ENCODE measurements around the gene KRTAP10-1. TPM values are rescaled to one million over a fixed set of nuclear protein-coding genes. Genes with fewer than 3 reads are reported as not detected.

Gene KRTAP10-1
- total and polyA plus RNA-seq, 9 donors = not detected

- Histone ChIP-seq H3K36me3 (ENCODE audit: control insufficient read depth, insufficient read depth, low read length) (no peaks in the 10 kb centered on the region), H3K27me3 (ENCODE audit: control insufficient read depth, insufficient read depth, low read length) (peaks cover 2% of the 10 kb centered on the region), H3K27ac (ENCODE audit: low read length) (no peak overlapping the region), H3K4me3 (ENCODE audit: low read length) (no peak overlapping the region), H3K9me3 (replicated peaks; ENCODE audit: control insufficient read depth, low read depth, low read length) (peaks cover 1% of the 10 kb centered on the region), H3K4me1 (ENCODE audit: control insufficient read depth, insufficient read depth, low read length) (peaks cover 10% of the 10 kb centered on the region)
- no peak for DNase-seq
- 92% methylated on average over 6 of the region's 17 CpGs for WGBS (ENCODE audit: insufficient coverage)
Observed at GRCh38 chr21:44529011-44529421, 11.0 kb downstream of the KRTAP10-1 start.

DNA sequence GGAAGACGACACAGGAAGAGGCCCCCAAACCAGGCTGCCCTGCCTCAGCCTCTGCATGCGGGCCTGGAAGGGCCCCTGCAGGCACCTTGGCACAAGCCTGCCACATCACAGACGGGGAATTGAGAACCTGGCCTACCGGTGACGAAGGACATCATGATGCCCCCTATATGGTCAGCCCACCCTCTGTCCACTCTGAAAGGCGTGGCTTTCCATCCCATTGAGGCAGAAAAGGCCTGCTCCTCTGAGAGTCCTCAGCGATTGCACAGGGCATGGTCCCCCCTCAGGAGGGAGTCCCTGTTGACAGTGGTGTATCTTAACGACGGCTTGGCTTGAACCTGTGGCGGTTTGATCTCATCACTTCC is 11.4 kb downstream of the KRTAP10-1 start:
- peaks cover 2% of the 10 kb centered on the region for H3K27me3 ChIP-seq (ENCODE audit: control insufficient read depth, insufficient read depth, low read length)
- no peak overlapping the region for H3K4me3 ChIP-seq (ENCODE audit: low read length)
- H3K9me3 ChIP-seq (replicated peaks; ENCODE audit: control insufficient read depth, low read depth, low read length) = peaks cover 4% of the 10 kb centered on the region
- peaks cover 10% of the 10 kb centered on the region for H3K4me1 ChIP-seq (ENCODE audit: control insufficient read depth, insufficient read depth, low read length)
- 87% methylated on average over 7 of the region's 10 CpGs for WGBS (ENCODE audit: insufficient coverage)
- no peak for DNase-seq
- H3K27ac ChIP-seq (ENCODE audit: low read length) = no peak overlapping the region
- H3K36me3 ChIP-seq (ENCODE audit: control insufficient read depth, insufficient read depth, low read length) = no peaks in the 10 kb centered on the region

- no peak overlapping the region for H3K27ac ChIP-seq (ENCODE audit: low read length)
- H3K9me3 ChIP-seq (replicated peaks; ENCODE audit: control insufficient read depth, low read depth, low read length) = peaks cover 4% of the 10 kb centered on the region
- H3K27me3 ChIP-seq (ENCODE audit: control insufficient read depth, insufficient read depth, low read length) = peaks cover 2% of the 10 kb centered on the region
- H3K36me3 ChIP-seq (ENCODE audit: control insufficient read depth, insufficient read depth, low read length) = no peaks in the 10 kb centered on the region
- H3K4me3 ChIP-seq (ENCODE audit: low read length) = no peak overlapping the region
- DNase-seq = no peak
- WGBS (ENCODE audit: insufficient coverage) = 86% methylated on average over 18 of the region's 18 CpGs
- H3K4me1 ChIP-seq (ENCODE audit: control insufficient read depth, insufficient read depth, low read length) = peaks cover 10% of the 10 kb centered on the region
Observed at GRCh38 chr21:44527983-44528633, 11.9 kb downstream of the KRTAP10-1 start.

DNA sequence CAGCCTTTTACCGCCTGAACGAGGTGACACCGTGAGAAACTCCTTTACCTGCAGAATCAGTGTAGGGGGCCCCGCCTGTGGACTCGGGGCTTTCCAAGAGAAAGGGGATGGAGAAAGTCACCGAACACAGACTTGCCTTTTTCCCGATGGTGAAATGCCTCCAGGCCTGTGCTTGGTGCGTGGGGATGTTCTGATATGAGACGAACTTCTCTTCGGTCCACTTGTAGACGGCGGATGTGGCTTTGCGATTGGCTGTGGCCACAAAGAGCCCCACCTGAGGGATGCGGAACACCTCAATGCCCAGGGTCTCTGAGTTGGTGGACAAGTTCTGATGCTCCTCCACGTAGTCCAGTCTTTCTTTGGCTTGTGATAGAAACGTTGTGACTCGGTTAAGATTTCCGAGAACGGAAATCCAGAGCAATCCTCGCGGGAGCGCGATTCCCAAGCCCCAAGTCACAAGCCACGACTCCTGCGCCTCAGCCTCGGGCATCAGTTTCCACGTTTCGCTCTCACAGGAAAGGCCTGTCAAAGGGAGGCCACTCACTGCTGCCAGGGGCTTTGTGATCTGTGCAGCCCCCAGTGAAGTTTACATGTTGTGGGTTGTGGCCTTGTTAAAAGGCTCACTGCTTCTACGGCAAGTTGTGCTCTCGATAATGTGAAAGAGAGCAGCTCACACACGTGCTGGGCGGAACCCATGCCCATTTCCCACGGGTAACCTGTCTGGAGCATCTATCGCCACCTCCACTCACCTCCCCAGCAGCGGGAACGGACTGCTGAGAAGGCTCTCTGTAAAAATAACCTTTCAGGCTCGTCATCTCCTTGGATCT is 12.6 kb downstream of the KRTAP10-1 start:
- H3K36me3 ChIP-seq (ENCODE audit: control insufficient read depth, insufficient read depth, low read length) = no peaks in the 10 kb centered on the region
- 84% methylated on average over 31 of the region's 37 CpGs for WGBS (ENCODE audit: insufficient coverage)
- no peak overlapping the region for H3K27ac ChIP-seq (ENCODE audit: low read length)
- peaks cover 2% of the 10 kb centered on the region for H3K27me3 ChIP-seq (ENCODE audit: control insufficient read depth, insufficient read depth, low read length)
- no peak overlapping the region for H3K4me3 ChIP-seq (ENCODE audit: low read length)
- DNase-seq = no peak
- H3K9me3 ChIP-seq (replicated peaks; ENCODE audit: control insufficient read depth, low read depth, low read length) = peaks cover 4% of the 10 kb centered on the region
- peaks cover 10% of the 10 kb centered on the region for H3K4me1 ChIP-seq (ENCODE audit: control insufficient read depth, insufficient read depth, low read length)

GRCh38 chr21:44526096-44526997 is 13.6 kb downstream of the KRTAP10-1 start:
- 77% methylated on average over 6 of the region's 12 CpGs for WGBS (ENCODE audit: insufficient coverage)
- no peak overlapping the region for H3K4me3 ChIP-seq (ENCODE audit: low read length)

DNA sequence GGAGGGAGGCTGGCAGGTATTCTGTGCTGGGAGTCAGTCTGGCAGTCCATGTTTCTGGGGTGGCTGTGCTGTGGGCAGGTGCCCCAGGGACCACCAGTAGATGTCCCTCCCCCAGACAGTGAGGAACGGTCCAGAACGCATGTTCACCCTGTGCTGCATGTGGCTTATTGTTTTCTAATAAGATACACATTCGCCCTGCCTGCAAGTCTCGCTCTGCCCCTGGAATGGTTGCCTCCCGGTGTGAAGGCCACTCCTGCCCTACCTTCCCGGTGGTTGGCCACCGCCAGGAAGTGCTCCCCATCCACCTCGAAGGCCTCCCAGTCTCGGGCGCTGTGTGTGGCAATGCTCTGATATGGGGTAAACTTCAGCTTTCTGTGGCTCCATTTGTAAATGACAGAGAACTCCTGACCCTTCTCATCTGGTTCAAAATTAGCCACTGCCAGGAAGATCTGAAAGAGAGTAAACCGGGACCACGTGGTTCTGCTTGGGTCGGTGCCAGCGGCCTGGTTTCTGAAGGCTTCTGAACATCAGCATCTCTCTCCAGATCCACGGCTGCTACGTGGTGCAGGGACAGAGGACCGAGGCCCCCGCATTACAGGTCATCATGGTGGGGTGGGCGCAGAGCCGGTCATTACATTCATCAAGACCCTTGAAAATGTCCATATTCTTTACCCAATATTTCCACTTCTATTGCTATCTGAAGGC is 14.5 kb downstream of the KRTAP10-1 start:
- Histone ChIP-seq H3K9me3 (replicated peaks; ENCODE audit: control insufficient read depth, low read depth, low read length) (peaks cover 4% of the 10 kb centered on the region), H3K27me3 (ENCODE audit: control insufficient read depth, insufficient read depth, low read length) (no peaks in the 10 kb centered on the region), H3K4me3 (ENCODE audit: low read length) (no peak overlapping the region), H3K4me1 (ENCODE audit: control insufficient read depth, insufficient read depth, low read length) (peaks cover 3% of the 10 kb centered on the region), H3K27ac (ENCODE audit: low read length) (no peak overlapping the region), H3K36me3 (ENCODE audit: control insufficient read depth, insufficient read depth, low read length) (no peaks in the 10 kb centered on the region)
- no peak for DNase-seq
- 82% methylated on average over 16 of the region's 20 CpGs for WGBS (ENCODE audit: insufficient coverage)

More at GRCh38 chr21:44526096-44526997, 13.6 kb downstream of the KRTAP10-1 start:
- no peak for DNase-seq
- Histone ChIP-seq H3K9me3 (replicated peaks; ENCODE audit: control insufficient read depth, low read depth, low read length) (peaks cover 4% of the 10 kb centered on the region), H3K27ac (ENCODE audit: low read length) (no peak overlapping the region), H3K27me3 (ENCODE audit: control insufficient read depth, insufficient read depth, low read length) (peaks cover 2% of the 10 kb centered on the region), H3K36me3 (ENCODE audit: control insufficient read depth, insufficient read depth, low read length) (no peaks in the 10 kb centered on the region), H3K4me1 (ENCODE audit: control insufficient read depth, insufficient read depth, low read length) (peaks cover 3% of the 10 kb centered on the region)

DNA sequence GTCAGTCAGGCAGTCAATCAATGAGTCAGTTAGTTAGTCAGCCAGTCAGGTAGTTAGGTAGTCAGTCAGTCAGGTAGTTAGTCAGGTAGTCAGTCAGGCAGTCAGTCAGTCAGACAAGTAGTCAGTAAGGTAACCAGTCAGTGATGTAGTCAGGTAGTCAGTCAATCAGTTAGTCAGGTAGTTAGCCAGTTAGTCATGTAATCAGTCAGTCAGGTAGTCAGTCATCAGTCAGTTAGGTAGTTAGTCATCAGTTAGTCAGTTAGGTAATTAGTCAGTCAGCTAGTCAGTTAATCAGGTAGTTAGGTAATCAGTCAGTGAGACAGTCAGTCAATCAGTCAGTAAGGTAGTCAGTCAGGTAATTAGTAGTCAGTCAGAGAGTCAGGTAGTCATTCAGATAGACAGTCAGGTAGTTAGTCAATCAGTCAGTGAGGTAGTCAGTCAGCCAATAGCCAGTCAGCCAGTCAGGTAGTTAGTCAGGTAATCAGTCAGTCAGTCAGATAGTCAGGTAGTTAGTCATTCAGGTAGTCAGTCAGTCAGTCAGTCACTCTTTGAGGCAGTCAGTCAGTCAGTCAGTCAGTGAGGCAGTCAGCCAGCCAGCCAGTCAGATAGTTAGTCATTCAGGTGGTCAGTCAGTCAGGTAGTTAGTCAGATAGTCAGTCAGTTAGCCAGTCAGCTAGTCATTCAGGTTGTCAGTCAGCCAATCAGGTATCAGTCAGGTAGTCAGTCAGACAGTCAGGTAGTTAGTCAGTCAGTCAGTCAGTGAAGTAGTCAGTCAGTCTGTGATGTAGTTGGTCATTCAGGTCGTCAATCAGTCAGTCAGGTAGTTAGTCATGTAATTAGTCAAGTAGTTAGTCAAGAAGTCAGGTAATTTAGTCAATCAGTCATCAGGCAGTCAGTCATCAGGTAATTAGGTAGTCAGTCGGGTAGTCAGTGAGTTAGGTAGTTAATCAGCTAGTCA is 15.3 kb downstream of the KRTAP10-1 start:
- WGBS (ENCODE audit: insufficient coverage) = 70% methylated on average over 2 of the region's 2 CpGs
- Histone ChIP-seq H3K4me1 (ENCODE audit: control insufficient read depth, insufficient read depth, low read length) (peaks cover 3% of the 10 kb centered on the region), H3K4me3 (ENCODE audit: low read length) (no peak overlapping the region), H3K9me3 (replicated peaks; ENCODE audit: control insufficient read depth, low read depth, low read length) (peaks cover 4% of the 10 kb centered on the region), H3K27me3 (ENCODE audit: control insufficient read depth, insufficient read depth, low read length) (peaks cover 3% of the 10 kb centered on the region), H3K27ac (ENCODE audit: low read length) (no peak overlapping the region), H3K36me3 (ENCODE audit: control insufficient read depth, insufficient read depth, low read length) (no peaks in the 10 kb centered on the region)
- no peak for DNase-seq

- no peak for DNase-seq
- peaks cover 4% of the 10 kb centered on the region for H3K9me3 ChIP-seq (replicated peaks; ENCODE audit: control insufficient read depth, low read depth, low read length)
- peaks cover 3% of the 10 kb centered on the region for H3K4me1 ChIP-seq (ENCODE audit: control insufficient read depth, insufficient read depth, low read length)
- peaks cover 3% of the 10 kb centered on the region for H3K27me3 ChIP-seq (ENCODE audit: control insufficient read depth, insufficient read depth, low read length)
- WGBS (ENCODE audit: insufficient coverage) = 86% methylated on average over 1 of the region's 1 CpG
- H3K27ac ChIP-seq (ENCODE audit: low read length) = no peak overlapping the region
- no peaks in the 10 kb centered on the region for H3K36me3 ChIP-seq (ENCODE audit: control insufficient read depth, insufficient read depth, low read length)
- no peak overlapping the region for H3K4me3 ChIP-seq (ENCODE audit: low read length)
Observed at GRCh38 chr21:44523567-44524413, 16.2 kb downstream of the KRTAP10-1 start.
